PC-9 (cell line): ENCODE data around the gene DDX23. TPM values are rescaled to one million over a fixed set of nuclear protein-coding genes. Genes with fewer than 3 reads are reported as not detected.

ENCODE experiments used
- BruUV-seq: library from RNA; stranded (reverse); fragments of 400-500 nt; replicated peaks from 2 replicates; lab custom pipeline; 2021; lab: Mats Ljungman, UMichigan
- CTCF ChIA-PET: fragments of 300-600 bp; sonication (Branson Sonifier 250); formaldehyde crosslinking; loops from one replicate; lab custom pipeline; 2022; ENCODE audit warnings: antibody characterized with exemption; lab: Charles Lee
- POLR2A ChIA-PET: fragments of 300-600 bp; sonication (Branson Sonifier 250); formaldehyde crosslinking; loops from one replicate; lab custom pipeline; 2022; ENCODE audit warnings: antibody characterized with exemption; ENCODE audit not compliant: unreplicated experiment; lab: Charles Lee
- DNase-seq, 2 experiments: peaks; one replicate each; pipeline versions ENCODE4 v3.0.0 to v3.0.0-alpha.2; 2015 to 2022; ENCODE audit warnings: mixed read lengths in 1 of 2
- H2AFZ ChIP-seq: fragments of 200-600 bp; sonication (generic); 2 replicates; pipeline ENCODE4 v1.8.1; 2017; ENCODE audit warnings: antibody characterized with exemption
- H3F3A ChIP-seq: fragments of 200-600 bp; sonication (generic); 2 replicates; pipeline ENCODE4 v1.8.1; 2017; ENCODE audit warnings: antibody characterized with exemption, mild to moderate bottlenecking, low read depth; ENCODE audit not compliant: insufficient read depth
- H3K27ac ChIP-seq: fragments of 200-600 bp; sonication (generic); 2 replicates; pipeline ENCODE4 v1.6.1; 2016; ENCODE audit warnings: mixed run types
- H3K27me3 ChIP-seq: fragments of 200-600 bp; sonication (generic); 2 replicates; pipeline ENCODE4 v1.6.1; 2016; ENCODE audit warnings: low read depth, mixed run types; ENCODE audit not compliant: insufficient read depth
- H3K36me3 ChIP-seq: fragments of 200-600 bp; sonication (generic); 2 replicates; pipeline ENCODE4 v1.6.1; 2016; ENCODE audit warnings: low read depth, mixed run types
- H3K4me1 ChIP-seq: fragments of 200-600 bp; sonication (generic); replicated peaks from 2 replicates; pipeline ENCODE4 v1.6.1; 2016; ENCODE audit warnings: mixed run types; ENCODE audit not compliant: insufficient read depth
- H3K4me2 ChIP-seq: fragments of 200-600 bp; sonication (generic); 2 replicates; pipeline ENCODE4 v1.6.1; 2017; ENCODE audit warnings: mixed run types
- H3K4me3 ChIP-seq: fragments of 200-600 bp; sonication (generic); 2 replicates; pipeline ENCODE4 v1.6.1; 2016; ENCODE audit warnings: mixed run types
- H3K79me2 ChIP-seq: fragments of 200-600 bp; sonication (generic); 2 replicates; pipeline ENCODE4 v1.6.1; 2017; ENCODE audit warnings: low read depth, mixed run types
- H3K9me2 ChIP-seq: fragments of 200-600 bp; sonication (generic); 2 replicates; pipeline ENCODE4 v1.8.1; 2017; ENCODE audit warnings: mild to moderate bottlenecking; ENCODE audit not compliant: insufficient read depth
- H3K9me3 ChIP-seq: fragments of 200-600 bp; sonication (generic); 2 replicates; pipeline ENCODE4 v1.8.1; 2016; ENCODE audit warnings: low read depth; ENCODE audit not compliant: insufficient read depth
- H4K20me1 ChIP-seq: fragments of 200-600 bp; sonication (generic); 2 replicates; pipeline ENCODE4 v1.8.1; 2017; ENCODE audit not compliant: insufficient read depth
- EZH2 ChIP-seq: fragments of 200-600 bp; sonication (generic); IDR thresholded peaks from 2 replicates; pipeline ENCODE4 v1.8.0; 2017; ENCODE audit warnings: antibody characterized with exemption, low read depth
- intact Hi-C: fragments of 100-400 bp; cut with micrococcal nuclease; formaldehyde crosslinking; loops from one replicate; pipeline ENCODE4 v1.10.0; 2022; ENCODE audit not compliant: unreplicated experiment
- total RNA-seq: library from RNA; stranded (reverse); gene quantifications from 2 replicates; pipeline ENCODE4 v1.2.3, GENCODE V29; 2021
- TF ChIP-seq, protein P1 (sequence below): fragments of 200-600 bp; sonication (generic); conservative IDR thresholded peaks from 2 replicates; pipeline ENCODE4 v1.6.1; 2017; ENCODE audit warnings: mixed run types, antibody characterized with exemption, mild to moderate bottlenecking, moderate library complexity

Gene DDX23
- total RNA-seq, 1 experiment from 2014 or later = 91.4 TPM

DNA sequence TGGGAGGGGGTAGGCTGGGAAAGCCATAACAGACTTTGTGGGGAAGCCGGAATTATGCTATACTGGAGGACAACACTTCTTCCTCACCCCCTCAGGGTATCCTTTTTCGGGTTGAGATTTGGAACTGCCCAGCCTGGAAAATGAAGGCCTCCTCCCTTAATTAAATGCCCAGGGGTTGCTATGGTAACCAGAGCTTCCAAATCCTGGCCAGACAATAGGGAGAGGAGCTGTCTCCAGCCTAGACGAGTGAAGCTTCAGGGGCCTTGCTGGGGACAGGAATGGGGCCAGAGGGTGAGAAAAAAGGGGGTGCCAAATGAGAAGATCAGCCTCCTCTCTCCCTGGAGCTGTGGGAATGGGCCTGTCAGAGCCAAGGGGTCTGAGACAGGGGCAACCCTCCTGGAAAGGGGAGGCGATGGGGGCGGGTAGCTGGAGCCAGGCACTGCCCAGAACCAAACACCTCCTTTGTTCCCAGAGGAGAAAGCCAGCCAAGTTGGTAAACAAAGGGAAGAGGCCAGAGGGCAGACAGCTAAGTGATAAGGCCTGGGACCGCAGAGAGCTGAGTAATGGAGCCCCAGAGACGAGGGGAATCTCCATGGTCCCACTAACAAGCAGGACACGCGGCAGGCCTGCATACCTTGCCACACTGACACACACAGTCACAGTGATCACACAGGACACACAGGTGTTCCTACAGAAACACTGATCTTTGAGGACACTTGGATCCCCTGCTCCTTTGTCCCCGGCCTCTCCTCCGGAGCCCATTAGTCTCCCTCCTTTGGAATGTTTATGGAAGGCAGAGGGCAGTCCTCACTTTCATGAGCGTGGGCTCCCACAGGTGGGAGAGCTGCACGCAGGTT lies 31.6 kb upstream of the DDX23 start:
- no peak overlapping the region for H3K4me3 ChIP-seq
- CTCF ChIA-PET = interaction anchor here (0.9 to 1.2 kb wide), 2 partner anchors 16 to 31 kb away, joined by 3 to 6 read pairs; no protein-coding TSS in a partner anchor
- no peaks in the 10 kb centered on the region for H3K36me3 ChIP-seq
- no peaks in the 10 kb centered on the region for H4K20me1 ChIP-seq
- peaks cover 4% of the 10 kb centered on the region; the same call in 1 of the 2 replicates for H3F3A ChIP-seq
- H3K9me2 ChIP-seq = no peaks in the 10 kb centered on the region
- peak overlapping the region; percentile 84 for H3K4me2 ChIP-seq
- H3K4me1 ChIP-seq = peaks cover 30% of the 10 kb centered on the region
- BruUV-seq = no TSS peak
- no peaks in the 10 kb centered on the region for H3K79me2 ChIP-seq
- no peak for TF ChIP-seq EZH2
- TF ChIP-seq, protein P1, sequence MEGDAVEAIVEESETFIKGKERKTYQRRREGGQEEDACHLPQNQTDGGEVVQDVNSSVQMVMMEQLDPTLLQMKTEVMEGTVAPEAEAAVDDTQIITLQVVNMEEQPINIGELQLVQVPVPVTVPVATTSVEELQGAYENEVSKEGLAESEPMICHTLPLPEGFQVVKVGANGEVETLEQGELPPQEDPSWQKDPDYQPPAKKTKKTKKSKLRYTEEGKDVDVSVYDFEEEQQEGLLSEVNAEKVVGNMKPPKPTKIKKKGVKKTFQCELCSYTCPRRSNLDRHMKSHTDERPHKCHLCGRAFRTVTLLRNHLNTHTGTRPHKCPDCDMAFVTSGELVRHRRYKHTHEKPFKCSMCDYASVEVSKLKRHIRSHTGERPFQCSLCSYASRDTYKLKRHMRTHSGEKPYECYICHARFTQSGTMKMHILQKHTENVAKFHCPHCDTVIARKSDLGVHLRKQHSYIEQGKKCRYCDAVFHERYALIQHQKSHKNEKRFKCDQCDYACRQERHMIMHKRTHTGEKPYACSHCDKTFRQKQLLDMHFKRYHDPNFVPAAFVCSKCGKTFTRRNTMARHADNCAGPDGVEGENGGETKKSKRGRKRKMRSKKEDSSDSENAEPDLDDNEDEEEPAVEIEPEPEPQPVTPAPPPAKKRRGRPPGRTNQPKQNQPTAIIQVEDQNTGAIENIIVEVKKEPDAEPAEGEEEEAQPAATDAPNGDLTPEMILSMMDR = no peak
- H3K27me3 ChIP-seq = no peaks in the 10 kb centered on the region
- peak; percentile 39 to 41 for DNase-seq
- POLR2A ChIA-PET = interaction anchor here (0.6 to 0.9 kb wide), 4 partner anchors 20 to 69 kb away, joined by 3 to 5 read pairs (median 3); no protein-coding TSS in a partner anchor
- H2AFZ ChIP-seq = no peak overlapping the region; the same call in 1 of the 2 replicates
- H3K27ac ChIP-seq = peak overlapping the region; percentile 79; the same call in 1 of the 2 replicates
- H3K9me3 ChIP-seq = no peaks in the 10 kb centered on the region
- intact Hi-C loops = no loop called here

DNA sequence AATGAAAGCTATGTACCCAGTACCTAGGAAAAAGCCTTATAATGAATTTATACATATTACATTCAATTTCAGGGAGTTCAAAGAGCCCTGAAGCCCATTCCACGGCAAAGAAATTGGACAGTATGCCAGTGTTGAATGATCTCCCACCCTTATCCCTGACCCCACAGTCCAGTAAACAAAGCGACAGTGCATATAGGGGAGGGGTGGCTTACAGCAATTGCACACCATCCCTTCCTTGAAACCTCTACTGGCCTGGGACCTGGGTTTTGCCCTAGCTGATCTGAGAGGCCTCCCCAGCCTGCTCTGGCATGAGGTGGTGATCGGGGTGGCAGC lies 31.0 kb upstream of the DDX23 start:
- Histone ChIP-seq H3K79me2 (no peaks in the 10 kb centered on the region), H3K9me3 (no peaks in the 10 kb centered on the region), H3K4me3 (peak overlapping the region; percentile 43; the same call in 1 of the 2 replicates), H4K20me1 (no peaks in the 10 kb centered on the region), H3K4me1 (peaks cover 30% of the 10 kb centered on the region), H3K36me3 (no peaks in the 10 kb centered on the region), H2AFZ (peak overlapping the region; percentile 63; the same call in 1 of the 2 replicates), H3K27me3 (no peaks in the 10 kb centered on the region), H3K27ac (peak overlapping the region; percentile 79), H3K4me2 (peak overlapping the region; percentile 84), H3F3A (peaks cover 4% of the 10 kb centered on the region; the same call in 1 of the 2 replicates), H3K9me2 (no peaks in the 10 kb centered on the region)
- no TSS peak for BruUV-seq
- POLR2A ChIA-PET = interaction anchor here (0.6 to 0.9 kb wide), 3 partner anchors 17 to 68 kb away, joined by 3 to 4 read pairs (median 3); partner anchors contain the start of gene RND1
- intact Hi-C loops = loop anchor here (1.0 kb wide), 1 partner anchor 18 kb away; the partner anchor contains the start of gene RND1
- DNase-seq = no peak
- TF ChIP-seq EZH2 = no peak
- TF ChIP-seq, protein P1 = no peak
- CTCF ChIA-PET = interaction anchor here (0.9 to 1.2 kb wide), 4 partner anchors 16 to 30 kb away, joined by 3 to 11 read pairs (median 4); no protein-coding TSS in a partner anchor

DNA sequence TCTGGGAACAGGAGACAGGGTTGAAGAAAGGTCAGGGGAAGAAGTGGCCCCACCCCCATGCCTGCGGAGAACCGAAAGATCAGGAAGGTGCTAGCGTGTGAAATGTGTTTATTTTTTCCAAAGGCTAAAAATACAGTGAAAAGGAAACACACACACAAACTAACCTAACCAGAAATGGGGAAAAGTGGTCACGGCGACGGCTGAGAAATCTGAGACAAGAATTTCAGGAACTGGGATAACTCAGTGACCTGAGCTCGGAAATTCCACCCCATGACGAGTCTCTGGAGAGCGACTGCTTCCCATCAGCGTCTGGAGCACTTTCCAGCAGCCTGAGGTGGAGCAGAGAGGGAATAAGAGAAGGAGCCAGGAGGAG lies 30.3 kb upstream of the DDX23 start:
- H3K9me3 ChIP-seq = no peaks in the 10 kb centered on the region
- H3K4me2 ChIP-seq = peak overlapping the region; percentile 84
- no peaks in the 10 kb centered on the region for H4K20me1 ChIP-seq
- H3K36me3 ChIP-seq = no peaks in the 10 kb centered on the region
- peak; percentile 45 to 52 for DNase-seq
- H3K4me3 ChIP-seq = peak overlapping the region; percentile 43; the same call in 1 of the 2 replicates
- TF ChIP-seq, protein P1 = no peak
- no peak for TF ChIP-seq EZH2
- no peaks in the 10 kb centered on the region for H3K79me2 ChIP-seq
- no peaks in the 10 kb centered on the region for H3K9me2 ChIP-seq
- POLR2A ChIA-PET = interaction anchor here (0.6 to 0.9 kb wide), 2 partner anchors 17 to 30 kb away, joined by 3 to 4 read pairs; partner anchors contain the start of gene RND1
- H2AFZ ChIP-seq = peak overlapping the region; percentile 63
- CTCF ChIA-PET = interaction anchor here (0.9 to 1.2 kb wide), 4 partner anchors 15 to 30 kb away, joined by 3 to 11 read pairs (median 4); partner anchors contain the start of gene DDX23
- intact Hi-C loops = loop anchor here (1.0 kb wide), 1 partner anchor 17 kb away; the partner anchor contains the start of gene RND1
- H3F3A ChIP-seq = peaks cover 4% of the 10 kb centered on the region; the same call in 1 of the 2 replicates
- no peaks in the 10 kb centered on the region for H3K27me3 ChIP-seq
- BruUV-seq = no TSS peak
- peaks cover 30% of the 10 kb centered on the region for H3K4me1 ChIP-seq
- H3K27ac ChIP-seq = peak overlapping the region; percentile 79
